ENCODE data around the gene NELL1.

DNA sequence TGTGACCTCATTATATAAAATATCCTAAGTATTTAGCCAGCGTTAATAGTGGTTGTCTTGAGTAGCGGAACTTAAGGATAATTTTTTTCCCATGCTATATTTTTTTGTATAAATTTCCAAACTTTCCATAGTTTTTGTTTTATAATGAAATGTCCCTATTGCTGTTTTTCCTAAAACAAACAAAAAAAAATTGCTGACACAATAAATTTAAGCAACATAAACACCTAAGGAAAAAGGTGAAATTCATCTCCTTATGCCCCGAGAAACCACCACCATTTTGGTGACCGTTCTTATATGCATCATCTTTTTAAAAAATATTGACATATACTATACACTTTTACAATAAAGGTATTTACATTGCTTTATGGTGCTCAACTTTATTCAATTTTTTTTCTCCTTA lies 814.7 kb downstream of the NELL1 start:
- TF ChIP-seq EP300 (IDR thresholded peaks at IDR 0.05; ENCODE audit: low read depth): no peak
- TF ChIP-seq CTCF (IDR thresholded peaks at IDR 0.05): no peak
- TF ChIP-seq POLR2AphosphoS5 (IDR thresholded peaks at IDR 0.05): no peak

All from transverse colon (tissue), 4 donors.